GM10847 (cell line): ENCODE data around the gene TMSB10.

ENCODE experiments used
- POLR2A ChIP-seq: IDR thresholded peaks from 2 replicates; pipeline ENCODE4 v1.6.1; 2011; ENCODE audit not compliant: insufficient read length; ENCODE audit errors: extremely low read depth

The TMSB10 gene

DNA sequence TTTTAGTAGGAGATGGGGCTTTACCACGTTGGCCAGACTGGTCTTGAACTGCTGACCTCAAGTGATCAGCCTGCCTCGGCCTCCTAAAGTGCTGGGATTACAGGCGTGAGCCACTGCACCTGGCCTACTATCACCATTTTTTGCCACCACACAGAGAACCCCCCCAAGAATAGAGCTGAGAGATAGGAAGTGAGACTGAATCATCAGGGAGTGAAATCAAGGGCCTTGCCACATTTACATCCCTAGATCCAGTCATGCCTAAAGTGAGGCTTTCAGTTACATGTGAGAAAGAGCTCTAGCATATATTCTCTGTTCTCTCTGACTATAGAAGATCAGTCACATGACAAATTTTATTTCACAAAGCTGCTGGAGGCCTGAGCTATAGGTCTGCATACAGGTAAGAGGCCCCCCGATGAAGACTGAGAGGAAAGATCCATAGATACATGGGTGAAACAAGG is 37.5 kb downstream of the TMSB10 start:
- no peak for TF ChIP-seq POLR2A

DNA sequence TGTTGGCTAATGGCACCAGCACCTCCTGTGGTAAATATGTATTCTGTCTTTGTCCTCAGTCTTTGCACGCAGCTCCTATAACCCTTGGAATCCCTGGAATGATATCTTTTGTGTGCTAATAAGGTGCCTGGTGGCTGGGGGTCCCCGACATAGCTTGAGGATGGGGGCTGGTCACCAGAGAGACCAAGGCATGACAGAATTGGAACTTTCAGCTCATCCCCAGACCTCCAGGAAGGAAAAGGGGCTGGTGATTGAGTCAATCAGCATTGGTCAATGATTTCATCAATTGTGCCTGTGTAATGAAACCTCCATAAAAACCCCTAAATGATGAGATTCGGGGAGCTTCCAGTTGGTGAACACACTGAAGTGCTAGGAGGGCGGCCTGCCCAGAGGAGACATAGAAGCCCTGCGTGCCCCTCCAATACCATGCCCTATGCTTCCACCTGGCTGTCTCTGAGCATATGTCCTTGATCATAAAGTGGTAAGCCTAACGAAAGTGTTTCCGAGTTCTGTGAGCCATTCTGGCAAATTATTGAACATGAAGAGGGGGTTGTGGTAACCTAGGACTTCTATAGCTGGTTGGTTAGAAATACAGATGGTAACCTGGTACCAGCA is 38.9 kb downstream of the TMSB10 start:
- no peak for TF ChIP-seq POLR2A

DNA sequence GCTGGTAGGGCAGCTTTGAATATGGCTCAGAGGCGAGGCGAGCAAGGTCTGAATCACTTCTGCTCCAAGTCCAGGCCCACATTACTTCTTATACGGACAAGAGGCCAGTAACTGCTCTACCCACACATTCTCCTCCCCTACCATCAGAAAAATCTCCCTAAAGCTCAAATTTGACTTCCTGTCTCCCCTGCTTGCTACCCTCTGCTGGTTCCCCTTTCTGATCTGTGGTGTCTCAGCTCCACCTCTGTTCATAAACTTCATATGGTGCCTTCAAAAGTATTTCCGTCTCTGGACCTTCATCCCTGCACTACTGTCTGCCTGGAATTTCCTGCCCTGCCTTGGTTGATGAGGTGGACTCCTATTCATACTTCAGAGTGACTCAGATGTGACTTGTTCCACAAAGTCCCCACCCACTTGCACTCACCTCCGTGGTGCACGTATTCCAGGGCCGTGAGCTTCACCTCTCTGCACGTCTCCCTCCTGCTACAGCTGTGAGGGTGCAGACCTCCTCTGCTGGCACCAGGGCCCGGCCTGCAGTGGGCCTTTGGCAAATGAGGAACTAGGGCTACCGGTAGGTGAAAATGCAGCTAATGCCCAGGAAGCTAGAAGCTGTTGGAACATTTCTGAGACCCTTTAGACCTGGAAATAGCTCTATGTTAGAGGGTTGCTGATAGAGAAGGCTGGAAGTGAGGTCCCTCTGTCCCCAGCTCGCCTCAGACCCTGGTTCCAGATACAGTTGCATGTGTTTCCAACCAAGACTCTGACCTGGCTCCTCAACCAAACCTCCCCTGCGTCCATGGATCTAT is 41.0 kb downstream of the TMSB10 start:
- TF ChIP-seq POLR2A = no peak

DNA sequence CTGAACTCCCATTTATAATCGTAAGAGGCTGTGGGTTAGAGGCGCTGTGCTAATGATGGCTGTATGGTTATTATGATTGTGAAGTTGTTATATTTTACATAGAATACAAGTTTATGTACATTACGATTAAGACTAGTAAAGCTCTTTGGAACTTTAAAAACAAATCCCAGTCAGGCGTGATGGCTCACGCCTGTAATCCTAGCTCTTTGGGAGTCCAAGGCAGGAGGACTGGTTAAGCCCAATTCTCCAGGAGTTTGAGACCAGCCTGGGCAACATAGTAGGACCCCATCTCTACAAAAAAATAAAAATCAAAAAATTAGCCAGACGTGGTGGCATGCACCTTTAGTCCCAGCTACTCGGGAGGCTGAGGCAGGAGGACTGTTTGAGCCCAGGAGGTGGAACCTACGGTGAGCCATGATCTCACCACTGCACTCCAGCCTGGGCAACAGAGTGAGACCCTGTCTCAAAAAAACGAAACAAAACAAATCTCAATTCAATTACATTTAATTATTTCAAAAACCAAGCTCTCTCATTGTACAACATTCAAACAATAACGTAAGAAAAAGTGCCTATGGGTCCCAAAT is 41.6 kb downstream of the TMSB10 start:
- TF ChIP-seq POLR2A = no peak

DNA sequence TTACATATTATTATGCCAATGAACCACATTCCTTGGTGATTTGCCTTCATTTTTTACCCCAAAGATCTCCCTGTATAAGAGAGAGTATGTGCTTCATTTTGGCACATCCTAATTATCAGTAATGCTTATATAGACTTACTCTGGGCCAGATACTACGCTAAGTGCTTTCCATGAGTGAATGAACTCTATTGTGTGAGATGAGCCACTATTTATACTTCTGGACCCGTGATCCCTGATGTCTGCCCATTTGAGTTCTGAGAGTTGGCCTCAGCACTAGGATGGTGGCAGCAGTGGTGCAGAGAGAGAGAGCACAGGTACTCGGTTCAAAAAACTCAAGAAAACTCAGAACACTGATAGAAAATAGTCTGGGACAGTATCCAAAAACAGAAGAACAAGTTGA is 48.1 kb downstream of the TMSB10 start:
- no peak for TF ChIP-seq POLR2A

GRCh38 chr2:84954329-84954728 is 48.9 kb downstream of the TMSB10 start:
- no peak for TF ChIP-seq POLR2A
